GM12878 (cell line): ENCODE results near the gene LCE6A. TPM values are rescaled to one million over a fixed set of nuclear protein-coding genes. Genes with fewer than 3 reads are reported as not detected.

Source experiments
- ATAC-seq: fragments of 200-7000 bp; cut with Tn5 transposase; 3 replicates; pipeline ENCODE4 v1.9.1; 2020; ENCODE audit warnings: mild to moderate bottlenecking, moderate library complexity
- BruUV-seq: library from RNA; stranded (reverse); fragments of 400-500 nt; replicated peaks from 2 replicates; lab custom pipeline; 2021; lab: Mats Ljungman, UMichigan
- CTCF ChIA-PET: fragments of 300-600 bp; sonication (Branson Sonifier 250); formaldehyde crosslinking; extraction: SDS; loops from one replicate; lab custom pipeline; 2021; ENCODE audit warnings: inconsistent platforms; lab: Yijun Ruan, JAX
- POLR2A ChIA-PET: fragments of 350-600 bp; formaldehyde crosslinking; extraction: SDS; loops from one replicate; lab custom pipeline; 2021; ENCODE audit warnings: inconsistent platforms; lab: Charles Lee
- RAD21 ChIA-PET: fragments of 300-600 bp; sonication (Branson Sonifier 250); formaldehyde crosslinking; loops from one replicate; lab custom pipeline; 2023; ENCODE audit warnings: antibody characterized with exemption; ENCODE audit not compliant: unreplicated experiment; lab: Charles Lee
- SMC1A ChIA-PET: fragments of 300-600 bp; sonication (Branson Sonifier 250); formaldehyde crosslinking; loops from one replicate; lab custom pipeline; 2023; ENCODE audit not compliant: unreplicated experiment, uncharacterized antibody; lab: Charles Lee
- DNase-seq: peaks from one replicate; pipeline ENCODE4 v3.0.0-alpha.2; 2011; ENCODE audit warnings: low read depth, low spot score
- FAIRE-seq: peaks from 3 replicates; lab custom pipeline; 2011; peaks lifted over from hg19 to GRCh38; lab: Jason Lieb, UNC
- H2AFZ ChIP-seq: 2 replicates; pipeline ENCODE4 v1.6.0; 2011; ENCODE audit warnings: low read depth, low read length, control low read depth; ENCODE audit not compliant: control insufficient read depth
- H3K27ac ChIP-seq: 2 replicates; pipeline ENCODE4 v1.5.1; 2011; ENCODE audit warnings: control low read depth; ENCODE audit not compliant: control insufficient read depth, insufficient read depth
- H3K27me3 ChIP-seq, 2 experiments: replicated peaks in 1 of 2; 2 replicates each; pipeline versions ENCODE4 v1.6.0 to v1.6.1; 2011; ENCODE audit warnings: low read length in 1 of 2; ENCODE audit not compliant: control insufficient read depth in 2 of 2, insufficient read depth in 2 of 2
- H3K36me3 ChIP-seq, 2 experiments: 2 replicates each; pipeline ENCODE4 v1.5.1; 2011; ENCODE audit warnings: low read length in 1 of 2; ENCODE audit not compliant: control insufficient read depth in 2 of 2, insufficient read depth in 2 of 2
- H3K4me1 ChIP-seq: 2 replicates; pipeline ENCODE4 v1.6.1; 2011; ENCODE audit warnings: mild to moderate bottlenecking, low read length, moderate library complexity, mixed read lengths; ENCODE audit not compliant: control insufficient read depth, insufficient read depth
- H3K4me2 ChIP-seq: 2 replicates; pipeline ENCODE4 v1.6.0; 2011; ENCODE audit warnings: control low read depth; ENCODE audit not compliant: control insufficient read depth, insufficient read depth
- H3K4me3 ChIP-seq: fragments of 200-600 bp; sonication (generic); 2 replicates; pipeline ENCODE4 v1.5.1; 2016
- H3K79me2 ChIP-seq: 2 replicates; pipeline ENCODE4 v1.6.0; 2011; ENCODE audit warnings: low read length; ENCODE audit not compliant: control insufficient read depth, insufficient read depth
- H3K9ac ChIP-seq: 2 replicates; pipeline ENCODE4 v1.8.0; 2011; ENCODE audit warnings: low read length, control low read depth, mixed read lengths; ENCODE audit not compliant: control insufficient read depth, insufficient read depth
- H3K9me3 ChIP-seq: replicated peaks from 3 replicates; pipeline ENCODE4 v1.5.1; 2011; ENCODE audit warnings: mild to moderate bottlenecking, low read length; ENCODE audit not compliant: control insufficient read depth, insufficient read depth
- H4K20me1 ChIP-seq: 2 replicates; pipeline ENCODE4 v1.6.0; 2011; ENCODE audit not compliant: control insufficient read depth, insufficient read depth
- BACH1 ChIP-seq: fragments of 450-650 bp; IDR thresholded peaks from 2 replicates; pipeline ENCODE4 v1.6.1; 2017; ENCODE audit warnings: mild to moderate bottlenecking, borderline replicate concordance
- FOXM1 ChIP-seq: IDR thresholded peaks from 2 replicates; pipeline ENCODE4 v1.6.1; 2012; ENCODE audit warnings: low read depth, mild to moderate bottlenecking, inconsistent platforms, low read length, moderate library complexity
- HCFC1 ChIP-seq: fragments of 150-350 bp; IDR thresholded peaks from 2 replicates; pipeline ENCODE4 v1.6.1; 2014; ENCODE audit warnings: low read length
- JUND ChIP-seq: IDR thresholded peaks from 2 replicates; pipeline ENCODE4 v1.6.1; 2012; ENCODE audit warnings: low read depth, mild to moderate bottlenecking, low read length, improper control_type of control experiment, moderate library complexity
- KAT2A ChIP-seq: conservative IDR thresholded peaks from 2 replicates; pipeline ENCODE4 v1.6.1; 2011; ENCODE audit warnings: low read depth, low read length; ENCODE audit not compliant: control insufficient read depth
- KDM1A ChIP-seq: fragments of 200-600 bp; sonication (generic); IDR thresholded peaks from 2 replicates; pipeline ENCODE4 v1.6.1; 2016; ENCODE audit warnings: borderline replicate concordance
- LARP7 ChIP-seq: fragments of 450-650 bp; IDR thresholded peaks from 2 replicates; pipeline ENCODE4 v1.6.1; 2017; ENCODE audit warnings: mild to moderate bottlenecking
- NFIC ChIP-seq: IDR thresholded peaks from 2 replicates; pipeline ENCODE4 v1.6.1; 2012; ENCODE audit warnings: low read depth, mild to moderate bottlenecking, inconsistent platforms, low read length, moderate library complexity
- NFYA ChIP-seq: IDR thresholded peaks from 2 replicates; pipeline ENCODE4 v1.6.1; 2011; ENCODE audit warnings: low read depth, mild to moderate bottlenecking, low read length, improper control_type of control experiment, borderline replicate concordance
- POLR2AphosphoS2 ChIP-seq: IDR thresholded peaks from 2 replicates; pipeline ENCODE4 v1.6.1; 2011; ENCODE audit warnings: low read depth, mild to moderate bottlenecking, low read length, improper control_type of control experiment, moderate library complexity
- SIX5 ChIP-seq: IDR thresholded peaks from 2 replicates; pipeline ENCODE4 v1.6.1; 2011; ENCODE audit warnings: mild to moderate bottlenecking, low read depth, low read length, moderate library complexity; ENCODE audit not compliant: severe bottlenecking
- SMAD5 ChIP-seq: IDR thresholded peaks from 2 replicates; pipeline ENCODE4 v1.6.1; 2016; ENCODE audit warnings: antibody characterized with exemption, low read depth
- STAT3 ChIP-seq: IDR thresholded peaks from 2 replicates; pipeline ENCODE4 v1.6.1; 2011; ENCODE audit warnings: low read depth, low read length, improper control_type of control experiment
- SUZ12 ChIP-seq: fragments of 200-600 bp; sonication (generic); IDR thresholded peaks from one replicate; pipeline ENCODE4 v1.6.1; 2018; ENCODE audit warnings: antibody characterized with exemption, mild to moderate bottlenecking; ENCODE audit not compliant: unreplicated experiment
- WRNIP1 ChIP-seq: IDR thresholded peaks from 2 replicates; pipeline ENCODE4 v1.6.1; 2011; ENCODE audit warnings: low read depth, low read length, improper control_type of control experiment, borderline replicate concordance
- ZSCAN29 ChIP-seq: fragments of 450-650 bp; IDR thresholded peaks from 2 replicates; pipeline ENCODE4 v1.6.1; 2017; ENCODE audit warnings: mild to moderate bottlenecking, moderate library complexity
- WGBS: methylation state at CpG from one replicate; pipeline ENCODE4 v1.1.6; 2016; ENCODE audit warnings: low lambda C conversion rate; ENCODE audit not compliant: insufficient replicate concordance, insufficient coverage; ENCODE audit errors: missing lambda C conversion rate; 5-methylcytosine and 5-hydroxymethylcytosine counted together
- in situ Hi-C: fragments of 300-500 bp; cut with MboI; formaldehyde crosslinking; loops from 9 replicates; pipeline ENCODE4 v1.14.3; 2018; ENCODE audit warnings: mixed read lengths
- intact Hi-C: fragments of 100-400 bp; cut with micrococcal nuclease; formaldehyde crosslinking; loops from one replicate; pipeline ENCODE4 v1.14.2; 2022; ENCODE audit not compliant: unreplicated experiment
- polyA plus RNA-seq, 11 experiments: library from polyadenylated mRNA; depleted of rRNA in 4 of 11; unstranded in 6 of 11; stranded (reverse) in 5 of 11; fragments of >200 nt; fragmentation: Nextera tagmentation in 4 of 11; fragmentation: Illumina TruSeq in 1 of 11; extraction: Ambion mirVana in 4 of 11; extraction: Trizol in 1 of 11; gene quantifications; 1 replicate in 1 of 11; 2 replicates in 10 of 11; pipeline versions ENCODE4 v1.2.1 to v1.2.3, GENCODE V29; 2011 to 2016; ENCODE audit warnings: inconsistent platforms in 2 of 11, missing spikeins in 2 of 11, low read depth in 1 of 11
- total RNA-seq, 4 experiments: library from RNA; depleted of rRNA in 3 of 4; stranded (reverse); fragments of >200 nt in 3 of 4; fragmentation: Illumina TruSeq in 1 of 4; extraction: Trizol in 1 of 4; gene quantifications; 2 replicates each; pipeline versions ENCODE4 v1.2.1 to v1.2.3, GENCODE V29; 2013 to 2021

LCE6A gene
- total and polyA plus RNA-seq, 10 of the 15 experiments (the other 5 are each of a cell fraction or from before 2014, with no cell fraction given), result 0.45 TPM; not detected in 9

DNA sequence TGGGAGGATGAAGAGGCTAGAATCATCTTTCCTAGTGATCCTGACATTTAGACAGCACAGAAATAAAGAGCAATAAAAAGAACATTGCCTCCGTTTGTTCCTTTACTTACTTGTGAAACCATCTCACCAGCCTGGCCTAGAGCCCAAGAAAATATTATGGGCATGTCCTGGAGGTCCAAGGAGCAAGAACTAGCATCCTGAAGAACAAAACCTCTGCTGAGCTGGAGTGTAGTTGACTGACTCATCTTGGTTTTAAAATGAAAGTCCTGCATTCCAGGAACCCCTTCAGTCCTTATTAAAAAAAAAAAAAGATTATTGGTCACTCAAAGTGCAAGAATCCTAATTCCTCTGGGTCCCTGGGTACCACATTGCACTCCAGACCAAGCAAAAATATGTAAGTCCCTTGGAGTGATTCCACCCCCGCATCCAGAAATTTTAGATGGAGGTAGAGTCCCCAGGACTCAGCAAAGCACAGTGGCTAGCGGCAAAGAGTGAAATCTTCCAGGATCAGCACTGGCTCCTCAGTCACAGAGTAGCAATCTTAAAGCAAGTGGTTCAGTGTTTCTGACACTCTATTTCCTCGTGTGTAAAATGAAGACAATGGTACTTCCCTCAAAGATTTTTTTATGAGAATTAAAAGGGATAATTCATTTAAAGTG lies 42.4 kb downstream of the LCE6A start:
- CTCF ChIA-PET, result interaction anchor here (1.0 to 1.7 kb wide), 3 partner anchors 15 to 396 kb away, joined by 3 to 4 read pairs (median 3); no protein-coding TSS in a partner anchor
- Histone ChIP-seq H2AFZ (no peak overlapping the region; the same call in 1 of the 2 replicates), H3K79me2 (no peaks in the 10 kb centered on the region), H3K27ac (no peak overlapping the region), H3K4me1 (peaks cover 32% of the 10 kb centered on the region), H3K4me2 (no peak overlapping the region), H3K27me3 (no peaks in the 10 kb centered on the region), H3K4me3 (no peak overlapping the region), H3K9me3 (no peaks in the 10 kb centered on the region), H4K20me1 (no peaks in the 10 kb centered on the region), H3K36me3 (no peaks in the 10 kb centered on the region), H3K9ac (no peak overlapping the region)
- POLR2A ChIA-PET, result no interaction called here
- intact Hi-C loops, result no loop called here
- FAIRE-seq, result no peak
- no peak for DNase-seq
- ATAC-seq, result no peak
- BruUV-seq, result no TSS peak
- in situ Hi-C loops, result no loop called here
- SMC1A ChIA-PET, result interaction anchor here (0.8 kb wide), 1 partner anchor 20 kb away, joined by 3 read pairs; no protein-coding TSS in a partner anchor
- WGBS, result 41% methylated on average over 4 of the region's 4 CpGs
- RAD21 ChIA-PET, result no interaction called here
- no peak for TF ChIP-seq POLR2AphosphoS2
- TF ChIP-seq JUND, result no peak
- TF ChIP-seq NFIC, result no peak
- no peak for TF ChIP-seq WRNIP1
- TF ChIP-seq ZSCAN29, result no peak
- TF ChIP-seq KDM1A, result no peak
- TF ChIP-seq SMAD5, result no peak
- TF ChIP-seq STAT3, result no peak
- TF ChIP-seq SIX5, result no peak
- no peak for TF ChIP-seq SUZ12
- no peak for TF ChIP-seq LARP7
- TF ChIP-seq NFYA, result no peak
- no peak for TF ChIP-seq HCFC1
- TF ChIP-seq FOXM1, result no peak
- no peak for TF ChIP-seq KAT2A
- TF ChIP-seq BACH1, result no peak
